Testis (tissue), 3 donors: ENCODE results near the gene STXBP1. TPM values are rescaled to one million over a fixed set of nuclear protein-coding genes. Genes with fewer than 3 reads are reported as not detected.

Experiments used
- DNase-seq: peaks from one replicate; pipeline ENCODE4 v3.0.0-alpha.2; 2019
- H3K27ac ChIP-seq, 2 donors: fragments of 200-600 bp; sonication (generic); one replicate each; pipeline ENCODE4 v1.5.1; 2019
- H3K27me3 ChIP-seq: fragments of 200-600 bp; sonication (generic); one replicate; pipeline ENCODE4 v1.5.1; 2019
- H3K36me3 ChIP-seq: fragments of 200-600 bp; sonication (generic); one replicate; pipeline ENCODE4 v1.5.1; 2017; ENCODE audit warnings: low read depth; ENCODE audit errors: missing control alignments
- H3K4me1 ChIP-seq: fragments of 200-600 bp; sonication (generic); one replicate; pipeline ENCODE4 v1.5.1; 2019
- H3K4me3 ChIP-seq, 2 donors: fragments of 200-600 bp; sonication (generic); one replicate each; pipeline ENCODE4 v1.5.1; 2017 to 2019
- H3K9me3 ChIP-seq: fragments of 200-600 bp; sonication (generic); one replicate; pipeline ENCODE4 v1.5.1; 2017
- CTCF ChIP-seq, 3 experiments: fragments of 450-650 bp in 2 of 3; fragments of 200-600 bp in 1 of 3; sonication (generic) in 1 of 3; IDR thresholded peaks; one replicate each; pipeline ENCODE4 v1.5.1; 2016 to 2019; ENCODE audit warnings: antibody characterized with exemption in 3 of 3, mild to moderate bottlenecking in 2 of 3, moderate library complexity in 1 of 3
- POLR2A ChIP-seq: fragments of 450-650 bp; IDR thresholded peaks from one replicate; pipeline ENCODE4 v1.6.1; 2017; ENCODE audit warnings: antibody characterized with exemption, mild to moderate bottlenecking, moderate library complexity
- WGBS, 2 donors: methylation state at CpG; one replicate each; pipeline ENCODE4 v1.1.5; 2018; 5-methylcytosine and 5-hydroxymethylcytosine counted together
- intact Hi-C: fragments of 100-400 bp; cut with DNase I; formaldehyde crosslinking; loops from one replicate; pipeline ENCODE4 v1.15.1; 2023; ENCODE audit warnings: low total_unique reads
- polyA plus RNA-seq: library from polyadenylated mRNA; stranded (reverse); fragments of 350-450 nt; fragmentation: Illumina TruSeq; extraction: RNeasy Lipid Tissue Mini Kit (QIAGEN cat#74804); gene quantifications from one replicate; pipeline ENCODE4 v1.2.3, GENCODE V29; 2014; ENCODE audit warnings: low read depth, low replicate concordance; ENCODE audit not compliant: insufficient read depth
- total RNA-seq, 2 donors: library from RNA; depleted of rRNA; stranded (reverse); fragments of >200 nt; gene quantifications; one replicate each; pipeline ENCODE4 v1.2.3, GENCODE V29; 2016

STXBP1 gene
- total and polyA plus RNA-seq, 3 donors from 2014 or later: 21.2 to 36.1 (median 33.1) TPM

- H3K9me3 ChIP-seq: no peaks in the 10 kb centered on the region
- no peak overlapping the region for H3K4me3 ChIP-seq
- no peaks in the 10 kb centered on the region for H3K4me1 ChIP-seq
- TF ChIP-seq CTCF (IDR thresholded peaks at IDR 0.05): no peak
- no peak for TF ChIP-seq POLR2A
- DNase-seq: no peak
- intact Hi-C loops: no loop called here
- no peaks in the 10 kb centered on the region for H3K27me3 ChIP-seq
- 65 to 75% methylated on average over 13 of the region's 13 CpGs for WGBS, 2 donors
- H3K27ac ChIP-seq: no peak overlapping the region
- no peaks in the 10 kb centered on the region for H3K36me3 ChIP-seq
Observed at GRCh38 chr9:127660886-127661741, 49.0 kb downstream of the STXBP1 start.

DNA sequence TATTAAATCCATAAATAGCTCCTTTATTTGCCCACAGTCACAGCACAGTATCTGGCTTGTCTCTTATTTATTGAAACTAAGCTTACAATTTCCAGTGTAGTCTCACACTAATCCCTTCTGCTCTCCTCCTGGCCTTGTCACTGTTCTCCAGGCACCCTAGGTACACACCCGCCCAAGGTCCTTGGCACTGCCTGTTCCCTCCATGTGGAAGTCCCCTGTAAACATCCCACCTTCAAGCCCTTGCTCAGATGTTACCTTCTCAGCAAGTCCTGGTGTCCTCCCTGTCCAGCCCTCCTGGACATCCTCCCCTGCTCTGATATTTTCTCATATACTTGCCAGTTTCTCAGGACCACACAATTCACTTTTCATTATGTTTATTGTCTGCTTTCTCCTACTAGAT, 50.5 kb downstream of the STXBP1 start:
- no peaks in the 10 kb centered on the region for H3K36me3 ChIP-seq
- no peak for TF ChIP-seq CTCF (IDR thresholded peaks at IDR 0.05)
- TF ChIP-seq POLR2A: no peak
- intact Hi-C loops: no loop called here
- no peak overlapping the region for H3K4me3 ChIP-seq
- H3K27me3 ChIP-seq: no peaks in the 10 kb centered on the region
- H3K27ac ChIP-seq: no peak overlapping the region
- no peaks in the 10 kb centered on the region for H3K9me3 ChIP-seq
- H3K4me1 ChIP-seq: no peaks in the 10 kb centered on the region
- 79 to 93% methylated on average over 1 of the region's 1 CpG for WGBS, 2 donors
- DNase-seq: no peak

- no peaks in the 10 kb centered on the region for H3K9me3 ChIP-seq
- H3K36me3 ChIP-seq: no peaks in the 10 kb centered on the region
- no peak overlapping the region for H3K4me3 ChIP-seq
- H3K27me3 ChIP-seq: no peaks in the 10 kb centered on the region
- WGBS, 2 donors: 89 to 98% methylated on average over 6 to 7 of the region's 7 CpGs
- no peaks in the 10 kb centered on the region for H3K4me1 ChIP-seq
- DNase-seq: no peak
- no peak for TF ChIP-seq CTCF (IDR thresholded peaks at IDR 0.05)
- no peak for TF ChIP-seq POLR2A
- intact Hi-C loops: no loop called here
- H3K27ac ChIP-seq: no peak overlapping the region
Observed at GRCh38 chr9:127664324-127664677, 52.2 kb downstream of the STXBP1 start.

DNA sequence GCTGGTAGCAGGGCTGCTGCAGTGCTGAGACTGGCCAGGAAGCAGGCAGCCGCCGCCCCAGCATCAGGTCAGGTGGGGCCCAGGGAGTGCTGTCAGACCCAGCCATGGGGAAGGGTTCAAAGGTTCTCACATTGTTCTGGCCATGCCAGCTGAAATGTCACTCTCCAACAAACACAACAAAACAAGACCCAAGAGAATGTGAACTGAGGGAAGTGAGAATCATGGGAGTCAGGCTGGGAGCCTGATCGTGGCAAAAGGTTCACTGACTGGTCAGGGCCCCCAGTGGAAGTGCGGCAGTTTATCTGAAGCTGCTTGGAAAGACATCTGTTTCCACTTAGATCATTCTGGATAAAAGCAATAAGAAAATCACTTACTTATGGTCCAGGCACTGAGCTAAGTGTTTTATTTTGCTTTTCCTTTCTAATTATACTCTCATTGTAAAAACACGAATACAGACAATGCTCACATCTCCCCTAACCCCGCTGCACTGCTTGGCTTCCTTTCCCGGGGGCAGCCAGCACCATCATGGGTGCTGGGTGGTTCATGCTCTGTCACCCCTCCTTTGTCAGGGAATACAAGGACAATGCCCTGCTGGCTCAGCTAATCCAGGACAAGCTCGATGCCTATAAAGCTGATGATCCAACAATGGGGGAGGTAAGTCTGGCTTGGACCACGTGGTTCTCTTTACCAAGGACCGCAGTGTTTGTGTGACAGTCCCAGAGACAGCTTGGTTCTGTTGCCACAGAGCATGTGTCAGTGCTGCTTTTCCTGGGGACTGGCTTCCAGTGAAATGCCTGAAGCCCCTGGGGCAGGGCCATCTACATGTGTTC, 52.8 kb downstream of the STXBP1 start:
- no peak for DNase-seq
- H3K36me3 ChIP-seq: no peaks in the 10 kb centered on the region

More for the DNA sequence above, 52.8 kb downstream of the STXBP1 start:
- intact Hi-C loops: no loop called here
- no peak for TF ChIP-seq POLR2A
- TF ChIP-seq CTCF (IDR thresholded peaks at IDR 0.05): no peak
- Histone ChIP-seq H3K9me3 (no peaks in the 10 kb centered on the region), H3K4me3 (no peak overlapping the region), H3K27me3 (no peaks in the 10 kb centered on the region), H3K27ac (no peak overlapping the region), H3K4me1 (no peaks in the 10 kb centered on the region)
- 64 to 76% methylated on average over 5 to 10 of the region's 10 CpGs for WGBS, 2 donors
